Esophagus mucosa (tissue), 1 donor: ENCODE results near the gene TBC1D22A. TPM values are rescaled to one million over a fixed set of nuclear protein-coding genes. Genes with fewer than 3 reads are reported as not detected.

Experiments
- ATAC-seq: fragments of 200-7000 bp; cut with Tn5 transposase; one replicate; pipeline ENCODE4 v1.9.1; 2020
- total RNA-seq: library from RNA; stranded (reverse); gene quantifications from one replicate; pipeline ENCODE4 v1.2.4, GENCODE V29; 2023
- donor health status: DM: yes; HTN: yes; CAD: no.

Gene TBC1D22A
- total RNA-seq, 1 donor from 2014 or later: 21.4 TPM

GRCh38 chr22:47175151-47176025 is 412.9 kb downstream of the TBC1D22A start:
- no peak for ATAC-seq

- ATAC-seq: no peak
Observed at GRCh38 chr22:47176026-47176389, 413.6 kb downstream of the TBC1D22A start.

GRCh38 chr22:47176573-47177333 is 414.3 kb downstream of the TBC1D22A start:
- ATAC-seq: peak; percentile 5

- no peak for ATAC-seq
Observed at GRCh38 chr22:47177334-47177815, 414.9 kb downstream of the TBC1D22A start.

- ATAC-seq: no peak
Observed at GRCh38 chr22:47178339-47178738, 415.9 kb downstream of the TBC1D22A start.

- ATAC-seq: no peak
Observed at GRCh38 chr22:47180796-47181195, 418.3 kb downstream of the TBC1D22A start.

- ATAC-seq: no peak
Observed at GRCh38 chr22:47187176-47187957, 424.9 kb downstream of the TBC1D22A start.

- no peak for ATAC-seq
Observed at GRCh38 chr22:47188261-47189055, 426.0 kb downstream of the TBC1D22A start.

GRCh38 chr22:47189056-47189916 is 426.8 kb downstream of the TBC1D22A start:
- no peak for ATAC-seq

- ATAC-seq: no peak
Observed at GRCh38 chr22:47190276-47190956, 428.0 kb downstream of the TBC1D22A start.

GRCh38 chr22:47190957-47191670 is 428.7 kb downstream of the TBC1D22A start:
- ATAC-seq: no peak

GRCh38 chr22:47191671-47192650 is 429.5 kb downstream of the TBC1D22A start:
- peak; percentile 12 for ATAC-seq

- ATAC-seq: peak; percentile 79
Observed at GRCh38 chr22:47192651-47193437, 430.4 kb downstream of the TBC1D22A start.

- ATAC-seq: no peak
Observed at GRCh38 chr22:47193606-47194329, 431.3 kb downstream of the TBC1D22A start.

- no peak for ATAC-seq
Observed at GRCh38 chr22:47194476-47195155, 432.2 kb downstream of the TBC1D22A start.

GRCh38 chr22:47195156-47195483 is 432.7 kb downstream of the TBC1D22A start:
- ATAC-seq: no peak
